OCI-LY1 (cell line): ENCODE data around the gene FAM9C.

Experiments
- H2AFZ ChIP-seq: fragments of 200-600 bp; sonication (generic), shearing (Covaris generic); 2 replicates; pipeline ENCODE4 v1.6.0; 2014; ENCODE audit warnings: antibody characterized with exemption, mild to moderate bottlenecking, low read length
- H3F3A ChIP-seq: fragments of 200-600 bp; sonication (generic), shearing (Covaris generic); 2 replicates; pipeline ENCODE4 v1.6.0; 2014; ENCODE audit warnings: mild to moderate bottlenecking, antibody characterized with exemption, low read length, moderate library complexity; ENCODE audit not compliant: insufficient read depth
- H3K27ac ChIP-seq: fragments of 200-600 bp; sonication (generic); 2 replicates; pipeline ENCODE4 v1.5.1; 2014; ENCODE audit warnings: low read length, mixed run types, mild to moderate bottlenecking, low read depth; ENCODE audit not compliant: poor library complexity, severe bottlenecking
- H3K27me3 ChIP-seq: fragments of 200-600 bp; sonication (generic); 2 replicates; pipeline ENCODE4 v1.6.0; 2014; ENCODE audit warnings: antibody characterized with exemption, mild to moderate bottlenecking, low read length, moderate library complexity; ENCODE audit not compliant: insufficient read depth
- H3K36me3 ChIP-seq: fragments of 200-600 bp; sonication (generic); 2 replicates; pipeline ENCODE4 v1.6.1; 2014; ENCODE audit warnings: mild to moderate bottlenecking, antibody characterized with exemption, low read length, moderate library complexity, mixed read lengths; ENCODE audit not compliant: insufficient read depth
- H3K4me1 ChIP-seq: fragments of 200-600 bp; sonication (generic); 2 replicates; pipeline ENCODE4 v1.5.1; 2014; ENCODE audit warnings: mild to moderate bottlenecking, low read length, moderate library complexity; ENCODE audit not compliant: insufficient read depth, severe bottlenecking
- H3K4me2 ChIP-seq: fragments of 200-600 bp; sonication (generic), shearing (Covaris generic); 2 replicates; pipeline ENCODE4 v1.6.1; 2014; ENCODE audit warnings: low read length
- H3K4me3 ChIP-seq: fragments of 200-600 bp; sonication (generic); 2 replicates; pipeline ENCODE4 v1.5.1; 2014; ENCODE audit warnings: low read length, low read depth, mild to moderate bottlenecking, mixed read lengths; ENCODE audit not compliant: poor library complexity, severe bottlenecking
- H3K79me2 ChIP-seq: fragments of 200-600 bp; shearing (Covaris generic); 2 replicates; pipeline ENCODE4 v1.6.1; 2016; ENCODE audit warnings: mixed run types, low read length, mixed read lengths; ENCODE audit not compliant: insufficient read depth
- H3K9ac ChIP-seq: fragments of 200-600 bp; sonication (generic), shearing (Covaris generic); 2 replicates; pipeline ENCODE4 v1.6.1; 2014; ENCODE audit warnings: mild to moderate bottlenecking, low read length, mixed read lengths
- H3K9me2 ChIP-seq: fragments of 200-600 bp; sonication (generic), shearing (Covaris generic); 2 replicates; pipeline ENCODE4 v1.6.1; 2014; ENCODE audit warnings: low read depth, mild to moderate bottlenecking, low read length, mixed read lengths
- H3K9me3 ChIP-seq: fragments of 200-600 bp; shearing (Covaris generic); 2 replicates; pipeline ENCODE4 v1.6.1; 2014; ENCODE audit warnings: low read length, mixed read lengths
- H4K20me1 ChIP-seq: fragments of 200-600 bp; sonication (generic), shearing (Covaris generic); 2 replicates; pipeline ENCODE4 v1.6.0; 2016; ENCODE audit warnings: mild to moderate bottlenecking, low read length; ENCODE audit not compliant: insufficient read depth
- EZH2 ChIP-seq: fragments of 200-600 bp; sonication (generic), shearing (Covaris generic); IDR thresholded peaks from 2 replicates; pipeline ENCODE4 v1.8.0; 2017; ENCODE audit warnings: borderline replicate concordance, mixed run types, mild to moderate bottlenecking, antibody characterized with exemption, low read length, moderate library complexity, mixed read lengths
- TF ChIP-seq, protein P1 (sequence below): fragments of 200-600 bp; sonication (generic), shearing (Covaris generic); IDR thresholded peaks from 2 replicates; pipeline ENCODE4 v1.5.1; 2017; ENCODE audit warnings: mild to moderate bottlenecking, antibody characterized with exemption, low read length, moderate library complexity, mixed read lengths

Gene FAM9C

DNA sequence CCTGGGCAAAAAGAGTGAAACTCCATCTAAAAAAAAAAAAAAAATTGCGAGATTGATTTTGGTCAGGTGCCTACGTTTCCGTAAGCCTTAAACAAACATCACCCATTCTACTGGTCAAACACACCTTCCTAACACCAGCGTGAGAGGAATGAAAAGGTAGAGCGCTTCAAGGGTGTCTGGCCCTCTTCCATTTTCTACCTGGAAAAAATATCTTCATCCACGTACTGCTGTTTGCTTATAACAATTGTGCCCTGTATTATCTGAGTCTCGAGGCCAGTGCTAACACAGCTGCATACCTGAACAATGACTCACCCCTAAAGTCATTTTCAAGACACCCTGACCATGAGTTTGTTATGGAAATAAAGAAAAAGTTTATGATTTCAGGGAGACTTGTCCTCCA is 55.6 kb downstream of the FAM9C start:
- H3K4me2 ChIP-seq: no peak overlapping the region
- H3K36me3 ChIP-seq: no peaks in the 10 kb centered on the region
- H3F3A ChIP-seq: no peaks in the 10 kb centered on the region
- H3K27me3 ChIP-seq: no peaks in the 10 kb centered on the region
- no peak overlapping the region for H2AFZ ChIP-seq
- H4K20me1 ChIP-seq: no peaks in the 10 kb centered on the region
- H3K27ac ChIP-seq: no peak overlapping the region
- H3K9me3 ChIP-seq: no peaks in the 10 kb centered on the region
- no peaks in the 10 kb centered on the region for H3K9me2 ChIP-seq
- H3K79me2 ChIP-seq: no peaks in the 10 kb centered on the region
- peaks cover 37% of the 10 kb centered on the region for H3K4me1 ChIP-seq
- no peak for TF ChIP-seq EZH2
- TF ChIP-seq, protein P1, sequence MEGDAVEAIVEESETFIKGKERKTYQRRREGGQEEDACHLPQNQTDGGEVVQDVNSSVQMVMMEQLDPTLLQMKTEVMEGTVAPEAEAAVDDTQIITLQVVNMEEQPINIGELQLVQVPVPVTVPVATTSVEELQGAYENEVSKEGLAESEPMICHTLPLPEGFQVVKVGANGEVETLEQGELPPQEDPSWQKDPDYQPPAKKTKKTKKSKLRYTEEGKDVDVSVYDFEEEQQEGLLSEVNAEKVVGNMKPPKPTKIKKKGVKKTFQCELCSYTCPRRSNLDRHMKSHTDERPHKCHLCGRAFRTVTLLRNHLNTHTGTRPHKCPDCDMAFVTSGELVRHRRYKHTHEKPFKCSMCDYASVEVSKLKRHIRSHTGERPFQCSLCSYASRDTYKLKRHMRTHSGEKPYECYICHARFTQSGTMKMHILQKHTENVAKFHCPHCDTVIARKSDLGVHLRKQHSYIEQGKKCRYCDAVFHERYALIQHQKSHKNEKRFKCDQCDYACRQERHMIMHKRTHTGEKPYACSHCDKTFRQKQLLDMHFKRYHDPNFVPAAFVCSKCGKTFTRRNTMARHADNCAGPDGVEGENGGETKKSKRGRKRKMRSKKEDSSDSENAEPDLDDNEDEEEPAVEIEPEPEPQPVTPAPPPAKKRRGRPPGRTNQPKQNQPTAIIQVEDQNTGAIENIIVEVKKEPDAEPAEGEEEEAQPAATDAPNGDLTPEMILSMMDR: no peak
- no peak overlapping the region for H3K4me3 ChIP-seq
- H3K9ac ChIP-seq: no peak overlapping the region

DNA sequence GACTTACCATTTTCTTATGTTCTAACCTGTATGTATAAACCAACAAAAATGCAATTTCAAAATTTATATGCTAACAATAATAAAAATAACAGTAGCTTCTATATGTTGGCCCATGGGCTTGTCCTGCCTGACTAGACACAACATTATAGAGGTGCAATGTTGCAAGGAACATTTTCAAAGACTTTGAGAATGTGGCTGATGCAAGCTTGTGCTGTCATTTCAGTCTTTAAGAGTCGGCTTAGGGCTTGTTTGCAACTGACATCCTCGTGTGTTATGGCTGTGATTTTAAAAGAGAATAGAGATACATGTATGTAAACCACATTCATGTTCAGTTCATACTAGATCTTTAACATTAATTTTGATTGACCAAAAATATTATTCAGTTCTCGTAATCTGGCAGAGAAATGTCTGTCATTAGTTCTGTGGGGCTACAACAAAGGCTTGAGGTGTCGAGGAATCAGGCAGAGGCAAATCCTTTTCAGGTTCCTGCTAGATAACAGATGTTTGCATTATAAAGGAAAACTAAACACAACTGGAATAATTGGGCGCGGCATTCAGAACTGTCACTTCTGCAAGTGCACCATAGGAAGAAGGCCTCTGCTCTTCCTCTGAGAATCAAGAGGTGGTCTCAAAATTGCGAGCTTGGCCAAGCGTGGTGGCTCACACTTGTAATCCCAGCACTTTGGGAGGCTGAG is 56.4 kb downstream of the FAM9C start:
- Histone ChIP-seq H3K4me3 (no peak overlapping the region), H3K36me3 (no peaks in the 10 kb centered on the region), H3K27me3 (no peaks in the 10 kb centered on the region), H3F3A (no peaks in the 10 kb centered on the region), H3K4me1 (peaks cover 41% of the 10 kb centered on the region), H3K4me2 (no peak overlapping the region), H3K27ac (no peak overlapping the region), H3K9me2 (no peaks in the 10 kb centered on the region), H2AFZ (no peak overlapping the region), H3K9me3 (no peaks in the 10 kb centered on the region), H3K79me2 (no peaks in the 10 kb centered on the region), H4K20me1 (no peaks in the 10 kb centered on the region), H3K9ac (no peak overlapping the region)
- no peak for TF ChIP-seq EZH2
- TF ChIP-seq, protein P1: no peak

DNA sequence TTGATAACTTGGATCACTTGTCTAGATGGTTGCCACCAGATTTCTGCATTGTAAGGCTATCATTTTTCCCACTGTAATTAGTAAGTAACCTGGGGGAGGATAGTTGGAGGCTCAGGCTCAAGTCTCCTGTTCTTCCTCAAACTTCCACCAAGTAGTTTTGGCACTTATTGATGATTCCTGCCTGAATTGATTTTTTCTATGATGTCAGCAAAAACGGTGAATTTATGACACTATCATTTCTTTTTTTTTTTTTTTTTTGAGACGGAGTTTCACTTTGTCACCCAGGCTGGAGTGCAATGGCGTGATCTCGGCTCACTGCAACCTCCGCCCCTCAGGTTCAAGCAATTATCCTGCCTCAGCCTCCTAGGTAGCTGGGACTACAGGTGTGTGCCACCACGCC is 57.1 kb downstream of the FAM9C start:
- peaks cover 35% of the 10 kb centered on the region for H3K4me1 ChIP-seq
- H3K27me3 ChIP-seq: no peaks in the 10 kb centered on the region
- H3F3A ChIP-seq: no peaks in the 10 kb centered on the region
- no peak overlapping the region for H3K4me3 ChIP-seq
- TF ChIP-seq, protein P1: no peak
- TF ChIP-seq EZH2: no peak
- H3K9me3 ChIP-seq: no peaks in the 10 kb centered on the region
- no peak overlapping the region for H3K4me2 ChIP-seq
- H3K36me3 ChIP-seq: no peaks in the 10 kb centered on the region
- no peaks in the 10 kb centered on the region for H4K20me1 ChIP-seq
- H2AFZ ChIP-seq: no peak overlapping the region
- no peak overlapping the region for H3K9ac ChIP-seq
- H3K27ac ChIP-seq: no peak overlapping the region
- H3K79me2 ChIP-seq: no peaks in the 10 kb centered on the region
- no peaks in the 10 kb centered on the region for H3K9me2 ChIP-seq
